Right ventricle myocardium superior (tissue), 1 donor: ENCODE measurements around the gene SLC35F3. TPM values are rescaled to one million over a fixed set of nuclear protein-coding genes. Genes with fewer than 3 reads are reported as not detected.
A peak's percentile ranks its signal among the peaks of the same experiment; 100 is the strongest.

Source experiments
- ATAC-seq: fragments of 200-7000 bp; cut with Tn5 transposase; one replicate; pipeline ENCODE4 v1.9.1; 2020; ENCODE audit warnings: mild to moderate bottlenecking; ENCODE audit not compliant: poor library complexity
- DNase-seq: peaks from one replicate; pipeline ENCODE4 v3.0.0-alpha.2; 2020
- intact Hi-C: fragments of 100-400 bp; cut with DNase I; formaldehyde crosslinking; loops from one replicate; pipeline ENCODE4 v1.11.2; 2022
- total RNA-seq: library from RNA; stranded (reverse); fragmentation: NEBNext Ultra II Directional; extraction: Animal tissue kit (Norgen Biotek cat#: 25700); gene quantifications from one replicate; pipeline ENCODE4 v1.2.1, GENCODE V29; 2021
- donor health status: DM: no; HTN: yes; CAD: no; lungs with severe emphysema.

The SLC35F3 gene
- total RNA-seq, 1 donor from 2014 or later = not detected

DNA sequence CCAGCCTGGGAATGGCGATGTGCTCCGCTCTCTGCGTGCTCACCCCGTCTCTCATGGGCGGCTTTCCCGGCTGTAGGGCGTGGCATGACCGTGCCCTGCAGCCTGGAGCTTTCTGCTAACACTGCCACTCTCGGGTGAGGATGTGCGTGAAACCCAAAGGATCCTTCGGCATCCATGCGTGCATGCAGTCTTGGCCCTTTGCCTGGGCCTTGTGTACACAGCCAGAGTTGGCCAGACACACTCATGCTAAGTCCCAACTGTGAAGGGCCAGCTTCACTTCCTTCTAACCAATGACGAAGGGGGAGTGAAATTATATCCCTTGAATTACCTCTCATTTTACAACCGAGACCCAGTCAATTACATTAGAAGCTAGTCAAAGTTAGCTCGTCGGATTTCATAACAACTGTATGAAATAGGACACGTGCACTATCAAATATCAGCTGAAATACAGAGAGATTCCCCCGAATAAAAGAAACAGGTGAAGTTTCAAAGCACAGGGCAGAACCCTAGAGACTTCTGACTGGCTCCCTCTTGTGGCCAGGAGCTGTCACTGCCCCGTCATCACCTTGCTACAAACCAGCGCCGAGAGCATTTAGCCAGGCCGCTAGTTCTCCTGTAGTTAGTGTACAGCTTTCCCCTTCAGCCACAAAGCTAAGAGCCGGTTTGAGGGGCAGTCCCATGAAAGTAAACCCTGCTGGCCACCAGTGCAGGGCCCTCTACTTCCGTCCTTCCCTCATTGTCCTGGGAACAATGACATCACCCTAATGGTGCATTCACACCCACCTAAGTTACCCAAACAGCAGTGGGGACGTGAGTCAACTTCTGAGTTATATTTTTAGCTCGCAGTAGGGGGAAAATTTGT, 405.4 kb downstream of the SLC35F3 start:
- intact Hi-C loops = loop anchor here (10.0 kb wide), 1 partner anchor 155 kb away; no protein-coding TSS in a partner anchor
- ATAC-seq (peak; percentile 88), DNase-seq (peak; percentile 66)

DNA sequence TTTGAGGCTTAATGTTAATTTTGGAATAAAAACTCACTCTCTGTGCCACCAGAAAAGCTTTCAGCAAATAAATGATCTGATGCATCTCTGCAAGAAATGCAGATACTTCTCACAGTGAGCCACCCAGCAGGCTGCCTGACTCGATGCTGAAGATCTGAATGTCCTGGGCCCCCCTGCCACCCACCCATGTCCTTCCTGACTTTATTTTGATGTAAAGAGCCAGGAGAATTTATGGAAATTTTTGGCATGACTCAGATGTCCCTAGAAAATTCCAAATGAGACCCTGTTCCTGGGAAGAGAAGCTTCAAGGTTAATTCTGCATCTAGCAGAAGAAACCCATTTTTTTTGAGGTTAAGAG, 406.0 kb downstream of the SLC35F3 start:
- ATAC-seq (no peak), DNase-seq (no peak)
- intact Hi-C loops = loop anchor here (10.0 kb wide), 1 partner anchor 156 kb away; no protein-coding TSS in a partner anchor

DNA sequence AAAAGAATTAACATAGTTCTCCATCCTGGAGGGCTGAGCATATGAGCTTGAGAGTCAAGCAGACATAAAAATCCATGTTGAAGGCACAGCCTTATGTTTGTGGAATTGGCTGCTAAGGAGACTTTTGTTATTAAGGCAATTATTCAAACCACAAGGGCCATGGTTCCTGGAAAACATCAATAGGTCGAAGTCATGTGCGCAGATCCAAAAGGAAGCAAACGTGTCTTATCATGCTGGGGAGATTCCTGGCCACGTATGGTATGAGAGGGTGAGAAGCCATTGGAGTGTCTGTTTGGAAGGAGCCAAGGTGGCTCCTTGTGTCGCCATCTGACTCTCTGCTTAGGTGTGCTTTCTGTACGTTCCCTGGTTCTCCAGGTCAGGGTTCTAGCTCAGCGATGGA, 406.9 kb downstream of the SLC35F3 start:
- intact Hi-C loops = loop anchor here (10.0 kb wide), 1 partner anchor 157 kb away; no protein-coding TSS in a partner anchor
- no peak for ATAC-seq
- DNase-seq = no peak

DNA sequence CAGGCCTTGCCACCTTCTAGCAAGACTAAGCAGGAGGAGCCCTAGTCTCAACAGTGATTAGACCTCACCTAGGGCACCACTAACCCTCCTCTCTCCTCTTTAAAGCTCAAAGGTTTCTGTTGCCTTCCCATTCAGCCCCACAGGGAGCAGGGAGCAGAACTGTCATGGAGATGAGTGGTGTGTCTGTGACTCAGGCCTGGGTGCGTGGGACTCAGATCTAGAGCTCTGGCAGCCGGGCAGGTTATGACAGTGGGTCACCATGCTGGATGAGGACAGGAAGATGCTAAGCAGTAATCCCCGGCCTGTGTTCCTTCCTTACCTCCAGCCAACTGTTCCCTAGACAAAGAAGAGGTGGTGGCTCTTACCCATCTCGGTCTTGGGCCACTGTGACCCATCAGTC, 408.7 kb downstream of the SLC35F3 start:
- ATAC-seq (no peak), DNase-seq (no peak)
- intact Hi-C loops = loop anchor here (10.0 kb wide), 1 partner anchor 158 kb away; no protein-coding TSS in a partner anchor

DNA sequence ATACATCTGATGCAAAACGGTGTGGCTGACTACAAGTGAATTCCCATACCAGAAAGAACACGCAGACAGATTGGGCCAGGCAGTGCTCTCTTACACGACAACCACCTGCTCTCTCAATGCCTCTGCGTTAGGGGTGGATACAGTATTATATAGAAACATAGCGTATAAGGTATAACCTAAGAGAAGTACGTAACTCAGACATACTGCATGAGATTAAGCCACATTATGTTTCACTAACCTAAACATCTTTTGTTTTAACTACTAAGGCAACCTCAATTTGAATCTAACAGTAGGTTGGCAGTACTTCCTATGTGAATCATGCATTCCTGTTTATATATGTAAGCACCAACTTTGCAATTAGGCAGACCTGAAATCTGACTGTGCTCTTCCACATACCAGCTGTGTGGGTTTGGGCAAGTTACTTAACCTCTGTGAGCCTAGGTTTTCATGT, 410.6 kb downstream of the SLC35F3 start:
- DNase-seq = no peak
- ATAC-seq = no peak
- intact Hi-C loops = loop anchor here (10.0 kb wide), 1 partner anchor 160 kb away; no protein-coding TSS in a partner anchor

DNA sequence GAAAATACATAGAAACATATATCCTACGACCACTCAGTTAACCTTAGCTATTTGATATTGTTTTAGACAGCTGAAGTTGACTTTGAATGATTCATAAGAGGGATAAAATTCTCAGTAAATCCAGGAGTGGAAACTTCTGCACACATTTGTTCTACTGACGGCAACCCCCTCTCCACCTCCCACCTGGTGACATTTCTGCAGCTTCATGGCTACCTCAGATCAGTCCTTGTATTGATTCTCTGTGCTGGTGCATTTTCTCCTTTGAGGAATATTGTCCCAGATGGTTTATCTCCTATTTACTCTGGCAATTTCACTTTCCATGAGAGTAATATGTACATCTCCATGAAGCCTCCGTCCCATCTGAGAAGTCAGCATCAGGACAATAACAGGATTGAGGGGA, 411.1 kb downstream of the SLC35F3 start:
- DNase-seq = no peak
- intact Hi-C loops = loop anchor here (10.0 kb wide), 1 partner anchor 161 kb away; no protein-coding TSS in a partner anchor
- no peak for ATAC-seq

DNA sequence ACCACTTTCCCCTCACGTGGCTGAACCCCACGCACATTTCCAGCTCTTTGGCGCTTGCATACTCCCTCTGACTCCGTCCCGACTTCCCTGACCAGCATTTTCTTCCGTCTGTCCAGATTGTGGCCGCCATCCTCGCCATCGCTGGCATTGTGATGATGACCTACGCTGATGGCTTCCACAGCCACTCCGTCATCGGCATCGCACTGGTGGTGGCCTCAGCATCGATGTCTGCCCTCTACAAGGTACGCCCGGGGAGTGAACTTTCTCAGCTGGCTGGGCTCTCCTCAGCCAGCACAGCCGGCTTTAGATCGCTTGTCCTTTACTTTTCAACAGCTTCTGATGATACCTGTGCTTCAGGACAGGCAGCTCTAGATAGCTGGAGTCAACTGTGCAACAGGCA, 412.0 kb downstream of the SLC35F3 start:
- no peak for ATAC-seq
- intact Hi-C loops = loop anchor here (10.0 kb wide), 1 partner anchor 162 kb away; no protein-coding TSS in a partner anchor
- no peak for DNase-seq

DNA sequence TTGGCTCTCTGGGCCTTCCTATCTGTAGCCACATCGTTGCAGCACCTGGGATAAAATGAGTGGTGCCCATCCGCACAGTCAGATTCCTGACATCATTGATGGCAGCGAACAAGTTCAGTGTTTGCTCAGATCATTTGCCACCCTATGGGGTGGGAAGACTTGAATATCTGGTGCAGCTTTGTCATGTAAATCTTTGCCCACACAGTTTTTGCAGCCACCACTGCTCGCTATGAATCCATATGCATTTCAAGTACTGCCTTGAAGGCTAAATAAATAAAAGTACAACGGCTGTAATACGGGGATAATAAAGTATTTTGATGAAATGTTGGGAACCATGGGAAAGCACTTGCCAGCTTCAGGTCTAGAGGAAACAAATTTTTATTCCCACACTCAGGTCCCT, 412.5 kb downstream of the SLC35F3 start:
- intact Hi-C loops = loop anchor here (10.0 kb wide), 1 partner anchor 162 kb away; no protein-coding TSS in a partner anchor
- ATAC-seq (no peak), DNase-seq (no peak)

DNA sequence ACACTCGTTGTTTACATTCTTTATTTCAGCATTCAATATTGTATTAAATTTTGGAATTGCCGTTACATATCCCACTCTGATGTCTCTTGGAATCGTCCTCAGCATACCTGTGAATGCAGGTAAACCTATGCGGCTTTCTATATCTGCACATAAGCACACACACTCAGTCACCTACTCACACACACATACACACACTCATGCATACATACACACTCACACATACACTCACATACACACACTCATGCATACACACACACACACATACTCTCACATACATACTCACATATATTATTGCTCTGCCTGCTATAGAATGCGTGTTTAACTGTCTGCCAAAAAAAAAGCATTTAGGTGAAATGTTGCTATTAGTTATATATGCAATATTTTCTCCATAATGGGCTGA, 415.6 kb downstream of the SLC35F3 start:
- ATAC-seq (no peak), DNase-seq (no peak)
- intact Hi-C loops = no loop called here

DNA sequence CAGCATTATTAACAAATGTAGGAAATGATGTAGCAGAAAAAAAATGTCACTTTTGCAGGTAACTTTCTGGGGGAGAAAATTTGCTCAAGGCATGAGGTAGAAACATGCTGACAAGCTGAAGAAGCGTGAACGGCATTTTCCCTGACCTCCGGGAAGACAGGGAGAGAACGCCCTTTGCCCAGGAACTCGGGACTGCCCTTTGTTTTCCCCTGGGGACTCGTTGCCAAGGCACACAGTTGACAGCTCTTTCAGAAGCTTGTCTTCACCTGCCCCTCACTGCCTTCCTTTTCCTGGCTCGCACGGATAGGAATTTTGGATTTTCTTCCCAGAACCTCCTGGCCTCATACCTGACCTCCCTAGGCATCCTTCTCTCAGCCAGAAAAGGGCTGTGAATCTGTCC, 416.1 kb downstream of the SLC35F3 start:
- intact Hi-C loops = no loop called here
- ATAC-seq (no peak), DNase-seq (no peak)

DNA sequence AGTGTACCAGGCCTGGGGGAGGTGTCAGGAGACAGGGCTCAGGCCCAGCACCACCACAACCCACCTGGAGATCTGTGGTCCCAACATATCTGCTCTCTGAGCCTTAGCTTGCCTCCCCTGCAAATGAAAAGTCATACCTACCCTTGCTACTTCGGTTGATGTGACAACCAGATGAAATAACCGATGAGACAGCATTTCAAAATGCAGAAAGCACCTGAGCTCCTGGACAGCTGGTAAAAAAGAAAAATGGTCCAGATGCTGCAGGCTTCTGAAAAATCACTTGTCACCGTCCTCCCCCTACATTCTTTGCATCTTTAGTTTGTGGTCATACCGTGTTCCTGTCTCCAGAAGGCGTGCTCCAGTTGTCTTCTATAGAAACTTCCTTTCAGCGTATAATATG, 416.8 kb downstream of the SLC35F3 start:
- ATAC-seq (no peak), DNase-seq (no peak)
- intact Hi-C loops = no loop called here

DNA sequence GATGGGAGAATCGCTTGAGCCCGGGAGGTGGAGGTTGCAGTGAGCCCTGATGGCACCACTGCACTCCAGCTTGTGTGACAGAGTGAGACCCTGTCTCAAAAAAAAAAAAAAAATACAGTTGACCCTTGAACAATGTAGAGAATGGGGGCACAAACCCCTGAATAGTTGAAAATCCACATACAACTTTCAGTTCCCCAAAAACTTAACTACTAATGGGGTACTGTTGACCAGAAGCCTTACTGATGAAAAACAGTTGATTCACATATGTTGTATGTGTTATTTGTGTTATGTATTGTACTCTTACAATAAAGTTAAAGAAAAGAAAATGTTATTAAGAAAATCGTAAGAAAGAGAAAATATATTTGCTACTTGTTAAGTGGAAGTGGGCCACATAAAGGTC, 417.6 kb downstream of the SLC35F3 start:
- intact Hi-C loops = no loop called here
- no peak for DNase-seq
- no peak for ATAC-seq

DNA sequence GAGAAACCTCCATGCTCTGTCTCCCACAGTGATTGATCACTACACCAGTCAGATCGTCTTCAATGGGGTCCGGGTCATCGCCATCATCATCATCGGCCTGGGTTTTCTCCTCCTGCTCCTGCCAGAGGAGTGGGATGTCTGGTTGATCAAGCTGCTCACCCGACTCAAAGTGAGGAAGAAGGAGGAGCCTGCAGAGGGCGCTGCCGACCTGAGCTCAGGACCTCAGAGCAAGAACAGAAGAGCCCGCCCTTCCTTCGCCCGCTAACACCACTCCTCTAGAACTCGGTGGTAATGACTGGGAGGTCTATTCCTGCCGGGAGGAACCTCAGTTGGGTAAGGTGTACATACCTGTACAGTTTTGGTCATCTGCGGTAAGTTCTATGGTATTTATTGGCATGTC, 418.5 kb downstream of the SLC35F3 start:
- DNase-seq (peak; percentile 59), ATAC-seq (no peak)
- intact Hi-C loops = no loop called here

DNA sequence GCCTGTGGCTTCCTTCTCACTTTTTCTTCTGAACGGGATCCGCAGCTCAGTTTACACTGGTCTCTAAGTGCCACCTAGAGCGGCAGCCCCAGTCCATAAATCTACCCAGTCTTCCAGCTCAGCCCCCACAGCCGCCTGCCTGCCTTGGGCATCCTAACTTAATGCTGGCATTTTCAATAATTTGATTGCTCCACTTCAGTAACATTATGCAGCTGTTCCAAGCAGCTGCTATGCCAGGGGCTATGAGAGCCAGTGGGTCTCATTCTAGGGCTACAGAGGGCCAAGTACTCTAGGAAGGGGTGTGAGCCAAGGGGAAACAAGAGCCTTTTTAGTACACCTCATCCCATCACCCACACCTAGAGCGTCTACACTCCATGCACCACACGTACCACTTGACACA, 420.3 kb downstream of the SLC35F3 start:
- ATAC-seq (no peak), DNase-seq (no peak)
- intact Hi-C loops = no loop called here

DNA sequence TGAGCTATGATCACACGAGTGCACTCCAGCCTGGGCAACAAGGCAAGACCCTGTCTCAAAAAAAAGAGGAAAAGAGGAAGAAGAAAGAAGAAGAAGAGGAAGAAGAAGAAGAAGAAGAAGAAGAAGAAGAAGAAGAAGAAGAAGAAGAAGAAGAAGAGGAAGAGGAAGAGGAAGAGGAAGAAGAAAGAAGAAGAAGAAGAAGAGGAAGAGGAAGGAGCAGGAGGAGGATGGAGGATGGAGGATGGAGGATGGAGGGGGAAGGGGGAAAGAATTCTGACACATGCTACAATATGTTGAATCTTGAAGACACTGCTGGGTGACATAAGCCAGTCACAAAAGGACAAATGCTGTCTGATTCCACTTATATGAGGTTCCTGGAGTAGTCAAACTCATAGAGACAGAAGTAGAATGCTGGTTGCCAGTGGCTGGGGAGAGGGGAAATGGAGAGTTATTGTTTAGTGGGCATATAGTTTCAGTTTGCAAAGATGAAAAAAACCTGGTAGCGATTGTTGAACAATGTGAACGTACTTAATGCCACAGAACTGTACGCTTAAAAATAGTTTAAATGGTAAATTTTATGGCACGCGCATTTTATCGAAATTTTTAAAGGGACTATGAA, 421.5 kb downstream of the SLC35F3 start:
- DNase-seq (no peak), ATAC-seq (no peak)
- intact Hi-C loops = no loop called here

DNA sequence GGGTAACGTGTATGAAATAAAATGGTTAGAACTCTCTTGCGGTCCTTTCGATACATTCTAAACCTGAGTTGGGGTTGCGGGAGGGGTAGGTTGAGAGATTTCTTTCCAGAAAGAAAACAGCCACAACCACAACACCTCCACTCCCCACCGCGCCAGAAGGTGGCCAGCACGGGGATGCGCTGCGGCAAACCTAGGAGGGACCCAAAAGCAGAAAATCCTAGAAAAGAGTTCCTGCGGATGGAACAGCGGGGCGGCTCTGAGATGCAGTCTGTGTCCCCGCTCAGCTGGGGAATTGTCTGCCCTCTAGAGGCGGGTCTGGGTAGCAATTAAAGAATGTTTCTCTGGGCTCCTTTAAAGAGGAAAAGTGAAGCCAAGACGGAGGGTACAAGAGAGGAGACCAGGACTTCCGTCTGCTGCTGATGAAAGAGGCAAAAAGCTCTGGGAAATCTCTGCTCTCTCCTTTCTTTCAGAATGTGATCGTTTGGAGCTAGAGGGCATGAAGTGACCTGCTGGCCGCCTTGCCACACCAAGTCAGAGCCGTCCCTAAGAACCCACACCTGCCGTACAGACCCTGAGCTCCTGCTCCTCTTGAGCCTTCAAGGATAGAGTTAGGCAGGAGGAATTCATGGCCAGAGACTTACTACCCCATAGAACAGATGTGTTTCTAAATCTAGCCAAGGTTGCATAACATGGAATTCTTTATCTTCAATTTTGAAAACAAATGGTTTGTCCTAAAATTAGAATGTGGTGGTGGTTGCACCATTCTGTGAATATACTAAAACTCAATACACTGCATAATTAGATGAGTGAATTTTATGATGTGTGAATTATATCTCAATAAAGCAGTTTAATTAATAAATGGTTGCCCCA, 422.3 kb downstream of the SLC35F3 start:
- intact Hi-C loops = no loop called here
- DNase-seq = no peak
- peak; percentile 84 for ATAC-seq

DNA sequence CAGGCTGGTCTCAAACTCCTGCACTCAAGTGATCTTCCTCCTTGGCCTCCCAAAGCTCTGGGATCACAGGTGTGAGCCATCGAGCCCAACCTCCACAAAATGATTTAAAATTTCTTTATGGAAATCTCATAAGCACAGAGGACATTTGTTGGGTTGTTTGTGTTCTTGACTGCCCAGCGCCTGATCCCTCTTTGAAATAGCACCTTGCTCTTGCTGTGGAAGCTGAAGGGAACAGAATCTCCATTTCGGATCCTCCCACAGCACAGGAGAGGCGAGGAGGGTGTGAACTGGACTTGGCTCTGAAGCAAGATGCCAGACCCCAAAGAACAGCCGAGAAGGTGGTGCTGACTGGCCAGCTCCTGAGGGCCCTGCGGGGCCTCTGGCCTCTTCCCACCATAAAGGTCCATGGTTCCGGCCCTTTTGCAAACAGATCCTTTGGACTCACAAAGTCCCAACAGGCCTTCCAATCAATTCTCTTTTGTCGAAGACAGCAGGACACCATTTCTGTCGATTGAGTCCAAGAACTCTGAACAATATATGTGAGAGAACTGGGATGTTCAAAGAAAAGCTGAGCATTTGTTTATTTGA, 423.2 kb downstream of the SLC35F3 start:
- no peak for DNase-seq
- intact Hi-C loops = no loop called here
- ATAC-seq = no peak

DNA sequence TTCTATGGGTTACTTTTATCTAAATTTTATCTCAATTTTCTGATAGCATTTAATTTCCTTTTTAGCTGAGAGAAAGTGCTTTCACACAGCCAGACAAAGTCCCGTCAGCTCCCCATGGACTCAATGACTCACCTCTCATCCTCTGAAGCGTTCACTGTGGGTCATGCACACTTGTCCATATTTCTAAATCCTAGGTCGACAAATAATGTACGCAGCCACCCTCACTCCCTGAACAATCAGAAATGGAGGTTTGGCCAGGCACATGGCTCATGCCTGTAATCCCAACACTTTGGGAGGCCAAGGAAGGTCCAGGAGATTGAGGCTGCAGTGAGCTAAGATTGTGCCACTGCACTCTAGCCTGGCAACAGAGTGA, 426.4 kb downstream of the SLC35F3 start:
- no peak for ATAC-seq
- intact Hi-C loops = no loop called here
- DNase-seq = no peak

DNA sequence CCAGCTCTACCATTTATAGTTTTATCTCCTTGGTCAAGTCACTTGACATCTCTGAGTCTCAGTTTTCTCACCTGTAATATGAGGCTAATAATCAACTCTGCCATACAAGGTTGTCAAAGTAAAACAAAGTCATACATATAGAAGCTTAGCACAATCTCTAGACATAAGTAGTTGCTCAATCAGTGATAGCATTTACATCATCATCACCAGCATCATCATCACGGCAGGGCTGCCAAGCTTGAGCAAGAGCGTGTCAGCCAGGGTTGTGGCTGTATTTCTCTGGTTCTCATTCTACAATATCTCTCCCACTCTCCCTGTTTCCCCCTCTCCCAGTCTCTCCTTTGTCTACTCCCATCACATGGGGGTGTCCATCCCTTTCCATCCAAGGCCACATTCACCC, 427.0 kb downstream of the SLC35F3 start:
- intact Hi-C loops = no loop called here
- DNase-seq (no peak), ATAC-seq (no peak)
